ENCODE measurements around the gene CACNG1. TPM values are rescaled to one million over a fixed set of nuclear protein-coding genes. Genes with fewer than 3 reads are reported as not detected.

Gene CACNG1
- total and polyA plus RNA-seq, 4 donors: not detected

GRCh38 chr17:67024736-67025135, 19.6 kb upstream of the CACNG1 start:
- 94% methylated on average over 17 of the region's 17 CpGs for WGBS
- TF ChIP-seq HNF4A (conservative IDR thresholded peaks at IDR 0.05): no peak
- no peak for TF ChIP-seq REST (IDR thresholded peaks at IDR 0.05)
- no peak for TF ChIP-seq RAD21 (IDR thresholded peaks at IDR 0.05)
- TF ChIP-seq YY1 (IDR thresholded peaks at IDR 0.05): no peak
- no peak for TF ChIP-seq SP1 (IDR thresholded peaks at IDR 0.05)
- TF ChIP-seq NR2F2 (IDR thresholded peaks at IDR 0.05): no peak
- no peak for TF ChIP-seq JUND (IDR thresholded peaks at IDR 0.05)
- no peak for TF ChIP-seq MAX (IDR thresholded peaks at IDR 0.05)
- no peak for TF ChIP-seq HNF4G (IDR thresholded peaks at IDR 0.05)
- no peak for TF ChIP-seq TAF1 (conservative IDR thresholded peaks at IDR 0.05)
- no peak for TF ChIP-seq CTCF (IDR thresholded peaks at IDR 0.05; ENCODE audit: low read depth, low read length, missing input control)
- no peak for TF ChIP-seq RXRA (IDR thresholded peaks at IDR 0.05)
- no peak for TF ChIP-seq EGR1 (IDR thresholded peaks at IDR 0.05; ENCODE audit: low read depth in 2 of 2)
- no peak for TF ChIP-seq FOXA1 (IDR thresholded peaks at IDR 0.05)
- TF ChIP-seq ATF3 (IDR thresholded peaks at IDR 0.05): no peak
- TF ChIP-seq FOXA2 (IDR thresholded peaks at IDR 0.05): no peak
- TF ChIP-seq GABPA (IDR thresholded peaks at IDR 0.05 in 1 of 2, conservative IDR thresholded peaks at IDR 0.05 in 1 of 2): no peak
- TF ChIP-seq ZBTB33 (IDR thresholded peaks at IDR 0.05): no peak
- no peaks in the 10 kb centered on the region for H3K4me1 ChIP-seq (ENCODE audit: control insufficient read depth in 4 of 4, insufficient read depth in 4 of 4, low read length in 3 of 4)
- no peak overlapping the region for H3K27ac ChIP-seq (ENCODE audit: low read depth in 1 of 2, low read length in 2 of 2)
- H3K9ac ChIP-seq (ENCODE audit: low read depth in 1 of 2, low read length in 2 of 2): no peak overlapping the region
- H3K36me3 ChIP-seq (ENCODE audit: control insufficient read depth in 4 of 4, insufficient read depth in 3 of 4, low read depth in 1 of 4, low read length in 3 of 4): no peaks in the 10 kb centered on the region
- no peak overlapping the region for H3K4me3 ChIP-seq (ENCODE audit: low read depth in 1 of 3, low read length in 3 of 3)
- DNase-seq (ENCODE audit: low spot score): no peak
- no peaks in the 10 kb centered on the region for H3K9me3 ChIP-seq (ENCODE audit: control insufficient read depth in 4 of 4, low read length in 3 of 4)
- H3K27me3 ChIP-seq (ENCODE audit: control insufficient read depth in 4 of 4, insufficient read depth in 4 of 4, low read length in 3 of 4): no peaks in the 10 kb centered on the region

All from liver (tissue), 9 donors.